Measurements from ENCODE around the gene PLCD3. TPM values are rescaled to one million over a fixed set of nuclear protein-coding genes. Genes with fewer than 3 reads are reported as not detected.

PLCD3 gene
- total and polyA plus RNA-seq, 10 of the 15 experiments (the other 5 are each of a cell fraction or from before 2014, with no cell fraction given), result 0.02 to 1.6 (median 0.44) TPM

DNA sequence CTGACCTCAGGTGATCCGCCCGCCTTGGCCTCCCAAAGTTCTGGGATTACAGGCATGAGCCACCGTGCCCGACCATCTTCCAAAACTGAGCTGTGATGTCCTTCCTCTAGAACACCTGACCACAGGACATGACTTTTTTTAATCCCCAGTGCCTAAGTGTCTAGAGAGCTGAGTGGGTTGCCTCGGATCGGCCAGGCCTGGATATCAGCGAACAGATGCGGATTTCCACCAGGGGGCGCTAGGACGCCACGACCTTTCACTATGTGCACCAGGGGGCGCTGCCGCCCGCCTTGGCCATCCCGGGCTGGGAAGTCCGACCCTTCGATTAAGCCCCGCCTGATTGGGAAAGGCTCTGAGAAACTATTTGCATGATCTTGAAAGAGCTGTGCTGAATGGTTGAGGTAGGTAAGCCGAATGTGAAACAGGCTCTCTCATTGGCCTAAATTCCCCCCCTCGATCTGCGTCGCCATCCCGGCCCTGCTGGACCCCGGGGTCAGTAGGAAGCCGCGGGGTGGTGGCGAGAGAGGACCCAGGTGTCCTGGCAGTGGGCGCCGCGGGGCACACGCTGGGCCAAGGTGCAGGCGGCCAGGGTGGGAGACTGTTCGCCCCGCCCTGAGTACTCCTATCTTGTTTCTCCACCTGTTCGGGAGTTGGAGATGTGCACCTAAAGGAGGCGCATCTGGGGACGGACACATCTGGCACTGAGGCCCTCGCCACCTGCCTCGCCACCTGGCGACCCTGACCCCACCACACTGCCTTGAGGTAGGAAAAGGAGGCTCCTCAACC, 3.1 kb upstream of the PLCD3 start, which contains the start of gene ACBD4 (continued):
- TF ChIP-seq, protein P1, sequence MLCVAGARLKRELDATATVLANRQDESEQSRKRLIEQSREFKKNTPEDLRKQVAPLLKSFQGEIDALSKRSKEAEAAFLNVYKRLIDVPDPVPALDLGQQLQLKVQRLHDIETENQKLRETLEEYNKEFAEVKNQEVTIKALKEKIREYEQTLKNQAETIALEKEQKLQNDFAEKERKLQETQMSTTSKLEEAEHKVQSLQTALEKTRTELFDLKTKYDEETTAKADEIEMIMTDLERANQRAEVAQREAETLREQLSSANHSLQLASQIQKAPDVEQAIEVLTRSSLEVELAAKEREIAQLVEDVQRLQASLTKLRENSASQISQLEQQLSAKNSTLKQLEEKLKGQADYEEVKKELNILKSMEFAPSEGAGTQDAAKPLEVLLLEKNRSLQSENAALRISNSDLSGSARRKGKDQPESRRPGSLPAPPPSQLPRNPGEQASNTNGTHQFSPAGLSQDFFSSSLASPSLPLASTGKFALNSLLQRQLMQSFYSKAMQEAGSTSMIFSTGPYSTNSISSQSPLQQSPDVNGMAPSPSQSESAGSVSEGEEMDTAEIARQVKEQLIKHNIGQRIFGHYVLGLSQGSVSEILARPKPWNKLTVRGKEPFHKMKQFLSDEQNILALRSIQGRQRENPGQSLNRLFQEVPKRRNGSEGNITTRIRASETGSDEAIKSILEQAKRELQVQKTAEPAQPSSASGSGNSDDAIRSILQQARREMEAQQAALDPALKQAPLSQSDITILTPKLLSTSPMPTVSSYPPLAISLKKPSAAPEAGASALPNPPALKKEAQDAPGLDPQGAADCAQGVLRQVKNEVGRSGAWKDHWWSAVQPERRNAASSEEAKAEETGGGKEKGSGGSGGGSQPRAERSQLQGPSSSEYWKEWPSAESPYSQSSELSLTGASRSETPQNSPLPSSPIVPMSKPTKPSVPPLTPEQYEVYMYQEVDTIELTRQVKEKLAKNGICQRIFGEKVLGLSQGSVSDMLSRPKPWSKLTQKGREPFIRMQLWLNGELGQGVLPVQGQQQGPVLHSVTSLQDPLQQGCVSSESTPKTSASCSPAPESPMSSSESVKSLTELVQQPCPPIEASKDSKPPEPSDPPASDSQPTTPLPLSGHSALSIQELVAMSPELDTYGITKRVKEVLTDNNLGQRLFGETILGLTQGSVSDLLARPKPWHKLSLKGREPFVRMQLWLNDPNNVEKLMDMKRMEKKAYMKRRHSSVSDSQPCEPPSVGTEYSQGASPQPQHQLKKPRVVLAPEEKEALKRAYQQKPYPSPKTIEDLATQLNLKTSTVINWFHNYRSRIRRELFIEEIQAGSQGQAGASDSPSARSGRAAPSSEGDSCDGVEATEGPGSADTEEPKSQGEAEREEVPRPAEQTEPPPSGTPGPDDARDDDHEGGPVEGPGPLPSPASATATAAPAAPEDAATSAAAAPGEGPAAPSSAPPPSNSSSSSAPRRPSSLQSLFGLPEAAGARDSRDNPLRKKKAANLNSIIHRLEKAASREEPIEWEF (IDR thresholded peaks at IDR 0.05; ENCODE audit: insufficient replicate concordance, low read depth, low read length), result peak; percentile 54
- 0 out of 2 replicates have a peak, but pooled peaks have one; percentile 16 for TF ChIP-seq NR2C1 (IDR thresholded peaks at IDR 0.05)
- peak; percentile 94 for TF ChIP-seq RAD21 (IDR thresholded peaks at IDR 0.05; ENCODE audit: insufficient read depth, low read depth, low read length)
- no peak for TF ChIP-seq YBX1 (IDR thresholded peaks at IDR 0.05)
- TF ChIP-seq PML (IDR thresholded peaks at IDR 0.05; ENCODE audit: low read length), result no peak
- TF ChIP-seq, protein P2, sequence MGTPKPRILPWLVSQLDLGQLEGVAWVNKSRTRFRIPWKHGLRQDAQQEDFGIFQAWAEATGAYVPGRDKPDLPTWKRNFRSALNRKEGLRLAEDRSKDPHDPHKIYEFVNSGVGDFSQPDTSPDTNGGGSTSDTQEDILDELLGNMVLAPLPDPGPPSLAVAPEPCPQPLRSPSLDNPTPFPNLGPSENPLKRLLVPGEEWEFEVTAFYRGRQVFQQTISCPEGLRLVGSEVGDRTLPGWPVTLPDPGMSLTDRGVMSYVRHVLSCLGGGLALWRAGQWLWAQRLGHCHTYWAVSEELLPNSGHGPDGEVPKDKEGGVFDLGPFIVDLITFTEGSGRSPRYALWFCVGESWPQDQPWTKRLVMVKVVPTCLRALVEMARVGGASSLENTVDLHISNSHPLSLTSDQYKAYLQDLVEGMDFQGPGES (IDR thresholded peaks at IDR 0.05), result peak; percentile 53; the same call in 1 of the 2 replicates
- no peak for TF ChIP-seq SIN3A (IDR thresholded peaks at IDR 0.05; ENCODE audit: low read depth, low read length)
- peak; percentile 56 for TF ChIP-seq KLF5 (IDR thresholded peaks at IDR 0.05; ENCODE audit: partially characterized antibody)
- TF ChIP-seq RUNX3 (IDR thresholded peaks at IDR 0.05; ENCODE audit: low read length), result peak; percentile 53; the same call in 1 of the 2 replicates
- peak; percentile 82 to 83 for TF ChIP-seq IKZF2 (IDR thresholded peaks at IDR 0.05)
- TF ChIP-seq LARP7 (IDR thresholded peaks at IDR 0.05), result peak; percentile 49; the same call in 1 of the 2 replicates
- TF ChIP-seq, protein P3, sequence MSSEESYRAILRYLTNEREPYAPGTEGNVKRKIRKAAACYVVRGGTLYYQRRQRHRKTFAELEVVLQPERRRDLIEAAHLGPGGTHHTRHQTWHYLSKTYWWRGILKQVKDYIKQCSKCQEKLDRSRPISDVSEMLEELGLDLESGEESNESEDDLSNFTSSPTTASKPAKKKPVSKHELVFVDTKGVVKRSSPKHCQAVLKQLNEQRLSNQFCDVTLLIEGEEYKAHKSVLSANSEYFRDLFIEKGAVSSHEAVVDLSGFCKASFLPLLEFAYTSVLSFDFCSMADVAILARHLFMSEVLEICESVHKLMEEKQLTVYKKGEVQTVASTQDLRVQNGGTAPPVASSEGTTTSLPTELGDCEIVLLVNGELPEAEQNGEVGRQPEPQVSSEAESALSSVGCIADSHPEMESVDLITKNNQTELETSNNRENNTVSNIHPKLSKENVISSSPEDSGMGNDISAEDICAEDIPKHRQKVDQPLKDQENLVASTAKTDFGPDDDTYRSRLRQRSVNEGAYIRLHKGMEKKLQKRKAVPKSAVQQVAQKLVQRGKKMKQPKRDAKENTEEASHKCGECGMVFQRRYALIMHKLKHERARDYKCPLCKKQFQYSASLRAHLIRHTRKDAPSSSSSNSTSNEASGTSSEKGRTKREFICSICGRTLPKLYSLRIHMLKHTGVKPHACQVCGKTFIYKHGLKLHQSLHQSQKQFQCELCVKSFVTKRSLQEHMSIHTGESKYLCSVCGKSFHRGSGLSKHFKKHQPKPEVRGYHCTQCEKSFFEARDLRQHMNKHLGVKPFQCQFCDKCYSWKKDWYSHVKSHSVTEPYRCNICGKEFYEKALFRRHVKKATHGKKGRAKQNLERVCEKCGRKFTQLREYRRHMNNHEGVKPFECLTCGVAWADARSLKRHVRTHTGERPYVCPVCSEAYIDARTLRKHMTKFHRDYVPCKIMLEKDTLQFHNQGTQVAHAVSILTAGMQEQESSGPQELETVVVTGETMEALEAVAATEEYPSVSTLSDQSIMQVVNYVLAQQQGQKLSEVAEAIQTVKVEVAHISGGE (CRISPR knock-in tag; IDR thresholded peaks at IDR 0.05), result no peak
- 0 out of 2 replicates have a peak, but pooled peaks have one; percentile 39 for TF ChIP-seq IRF4 (IDR thresholded peaks at IDR 0.05; ENCODE audit: low read depth, low read length)
- no peak for TF ChIP-seq ZSCAN29 (IDR thresholded peaks at IDR 0.05)
- peak; percentile 27; the same call in 1 of the 2 replicates for TF ChIP-seq TCF12 (IDR thresholded peaks at IDR 0.05; ENCODE audit: low read depth, low read length)
- no peak for TF ChIP-seq TCF3 (IDR thresholded peaks at IDR 0.05; ENCODE audit: borderline replicate concordance, insufficient read depth, low read depth, low read length)
